ENCODE data around the gene TRIM59.

- TF ChIP-seq CTCF (IDR thresholded peaks at IDR 0.05) (no peak), POLR2A (IDR thresholded peaks at IDR 0.05) (no peak)
These were observed 21.7 kb downstream of the TRIM59 start for GRCh38 chr3:160427832-160428424.
